H9 (cell line): ENCODE data around the gene FAM133A. TPM values are rescaled to one million over a fixed set of nuclear protein-coding genes. Genes with fewer than 3 reads are reported as not detected.

Experiments
- DNase-seq: peaks from one replicate; pipeline ENCODE4 v3.0.0-alpha.2; 2017
- H2AFZ ChIP-seq: one replicate; pipeline ENCODE4 v1.6.1; 2013; ENCODE audit warnings: mild to moderate bottlenecking, low read length, control low read depth, moderate library complexity
- H2AK5ac ChIP-seq: 2 replicates; pipeline ENCODE4 v1.6.1; 2013; ENCODE audit warnings: low read length, control low read depth, mixed read lengths; ENCODE audit not compliant: insufficient read length
- H2BK120ac ChIP-seq: one replicate; pipeline ENCODE4 v1.6.1; 2013; ENCODE audit warnings: low read depth, mild to moderate bottlenecking, low read length, control low read depth, inconsistent platforms; ENCODE audit not compliant: poor library complexity, severe bottlenecking
- H2BK12ac ChIP-seq: 2 replicates; pipeline ENCODE4 v1.6.1; 2013; ENCODE audit warnings: low read length, control low read depth, mixed read lengths, low read depth; ENCODE audit not compliant: insufficient read length
- H2BK15ac ChIP-seq: 2 replicates; pipeline ENCODE4 v1.6.1; 2013; ENCODE audit warnings: low read depth, low read length, control low read depth
- H2BK20ac ChIP-seq: one replicate; pipeline ENCODE4 v1.6.1; 2013; ENCODE audit warnings: low read depth, mild to moderate bottlenecking, low read length, control low read depth, inconsistent platforms; ENCODE audit not compliant: poor library complexity, severe bottlenecking
- H2BK5ac ChIP-seq: 2 replicates; pipeline ENCODE4 v1.6.1; 2013; ENCODE audit warnings: low read length, control low read depth, mixed read lengths; ENCODE audit not compliant: insufficient read length
- H3K14ac ChIP-seq: 2 replicates; pipeline ENCODE4 v1.6.1; 2013; ENCODE audit warnings: low read length, control low read depth; ENCODE audit not compliant: insufficient read depth
- H3K18ac ChIP-seq: 2 replicates; pipeline ENCODE4 v1.6.1; 2013; ENCODE audit warnings: low read depth, mild to moderate bottlenecking, mixed read lengths, low read length, control low read depth; ENCODE audit not compliant: insufficient read length
- H3K23ac ChIP-seq: 2 replicates; pipeline ENCODE4 v1.6.1; 2013; ENCODE audit warnings: low read length, control low read depth, mixed read lengths, low read depth; ENCODE audit not compliant: insufficient read length
- H3K23me2 ChIP-seq: 2 replicates; pipeline ENCODE4 v1.6.1; 2013; ENCODE audit warnings: low read depth, mild to moderate bottlenecking, mixed read lengths, low read length, control low read depth; ENCODE audit not compliant: insufficient read length, poor library complexity, severe bottlenecking
- H3K27ac ChIP-seq: 2 replicates; pipeline ENCODE4 v1.5.1; 2013; ENCODE audit warnings: low read length, control low read depth, mixed read lengths, low read depth; ENCODE audit not compliant: insufficient read length
- H3K27me3 ChIP-seq: 2 replicates; pipeline ENCODE4 v1.6.1; 2013; ENCODE audit warnings: low read length, control low read depth, inconsistent platforms; ENCODE audit not compliant: insufficient read depth
- H3K4ac ChIP-seq: 2 replicates; pipeline ENCODE4 v1.6.1; 2013; ENCODE audit warnings: low read depth, mild to moderate bottlenecking, control low read depth, inconsistent platforms, low read length, moderate library complexity
- H3K4me1 ChIP-seq: 2 replicates; pipeline ENCODE4 v1.6.1; 2013; ENCODE audit warnings: low read length, control low read depth, inconsistent platforms; ENCODE audit not compliant: insufficient read depth
- H3K4me2 ChIP-seq: 2 replicates; pipeline ENCODE4 v1.6.1; 2013; ENCODE audit warnings: low read length, control low read depth, mixed read lengths; ENCODE audit not compliant: insufficient read length, insufficient read depth
- H3K56ac ChIP-seq: 2 replicates; pipeline ENCODE4 v1.6.1; 2013; ENCODE audit warnings: low read depth, mild to moderate bottlenecking, mixed read lengths, low read length, control low read depth; ENCODE audit not compliant: insufficient read length
- H3K79me1 ChIP-seq: 2 replicates; pipeline ENCODE4 v1.6.1; 2013; ENCODE audit warnings: low read depth, mild to moderate bottlenecking, moderate library complexity, low read length, control low read depth, inconsistent platforms; ENCODE audit not compliant: insufficient read depth, poor library complexity, severe bottlenecking
- H3K79me2 ChIP-seq: 2 replicates; pipeline ENCODE4 v1.6.1; 2013; ENCODE audit warnings: low read length, control low read depth, inconsistent platforms; ENCODE audit not compliant: insufficient read depth
- H3K9ac ChIP-seq: 2 replicates; pipeline ENCODE4 v1.6.1; 2013; ENCODE audit warnings: low read length, control low read depth, mixed read lengths; ENCODE audit not compliant: insufficient read length; ENCODE audit errors: extremely low read depth
- H3K9me3 ChIP-seq: one replicate; pipeline ENCODE4 v1.6.1; 2013; ENCODE audit warnings: low read depth, low read length, inconsistent platforms; ENCODE audit not compliant: control insufficient read depth
- H3T11ph ChIP-seq: one replicate; pipeline ENCODE4 v1.6.1; 2013; ENCODE audit warnings: mild to moderate bottlenecking, low read length, control low read depth, inconsistent platforms
- H4K20me1 ChIP-seq: one replicate; pipeline ENCODE4 v1.6.1; 2013; ENCODE audit not compliant: control insufficient read depth, insufficient read length, insufficient read depth
- H4K5ac ChIP-seq: 2 replicates; pipeline ENCODE4 v1.6.1; 2013; ENCODE audit warnings: low read depth, mild to moderate bottlenecking, mixed read lengths, low read length, control low read depth; ENCODE audit not compliant: insufficient read length
- H4K8ac ChIP-seq: replicated peaks from 2 replicates; pipeline ENCODE4 v1.6.1; 2013; ENCODE audit warnings: low read length, control low read depth, mixed read lengths, low read depth; ENCODE audit not compliant: insufficient read length
- H4K91ac ChIP-seq: 2 replicates; pipeline ENCODE4 v1.6.1; 2013; ENCODE audit warnings: low read depth, mild to moderate bottlenecking, moderate library complexity, mixed read lengths, low read length, control low read depth; ENCODE audit not compliant: insufficient read length
- H3K27ac Mint-ChIP-seq, 3 experiments: 2 replicates in 2 of 3; 3 replicates in 1 of 3; pipeline ENCODE4 v1.8.0; 2020 to 2021; ENCODE audit warnings: mixed read lengths in 3 of 3, mild to moderate bottlenecking in 1 of 3, moderate library complexity in 1 of 3
- H3K27me3 Mint-ChIP-seq: 2 replicates; pipeline ENCODE4 v1.8.0; 2021; ENCODE audit warnings: low read depth, mild to moderate bottlenecking, moderate library complexity, mixed read lengths
- H3K36me3 Mint-ChIP-seq, 3 experiments: 2 replicates in 2 of 3; 3 replicates in 1 of 3; pipeline ENCODE4 v1.8.0; 2020 to 2021; ENCODE audit warnings: low read depth in 3 of 3, mixed read lengths in 3 of 3; ENCODE audit not compliant: insufficient read depth in 1 of 3
- H3K4me1 Mint-ChIP-seq, 2 experiments: 2 replicates each; pipeline ENCODE4 v1.8.0; 2020; ENCODE audit warnings: mixed read lengths in 2 of 2
- H3K4me3 Mint-ChIP-seq, 2 experiments: 2 replicates in 1 of 2; 3 replicates in 1 of 2; pipeline ENCODE4 v1.8.0; 2020 to 2021; ENCODE audit warnings: mild to moderate bottlenecking in 2 of 2, mixed read lengths in 2 of 2, moderate library complexity in 1 of 2
- H3K9me3 Mint-ChIP-seq, 2 experiments: 2 replicates in 1 of 2; 3 replicates in 1 of 2; pipeline ENCODE4 v1.8.0; 2020; ENCODE audit warnings: mild to moderate bottlenecking in 2 of 2, mixed read lengths in 2 of 2, moderate library complexity in 1 of 2
- WGBS: extraction: QIAGEN DNeasy Blood & Tissue Kit; methylation state at CpG from one replicate; pipeline ENCODE4 v1.1.7; 2013; ENCODE audit warnings: missing lambda C conversion rate, low lambda C conversion rate, mixed read lengths; ENCODE audit not compliant: insufficient read length; ENCODE audit errors: extremely low coverage; 5-methylcytosine and 5-hydroxymethylcytosine counted together
- total RNA-seq: library from RNA; stranded (reverse); gene quantifications from 2 replicates; pipeline ENCODE4 v1.2.1, GENCODE V29; 2021
- TF ChIP-seq, protein P1 (sequence below): fragments of 200-600 bp; sonication (generic); conservative IDR thresholded peaks from 3 replicates; pipeline ENCODE4 v1.8.0; 2021; ENCODE audit warnings: antibody characterized with exemption, mild to moderate bottlenecking

FAM133A gene
- total RNA-seq, 1 experiment from 2014 or later: 0.90 TPM

DNA sequence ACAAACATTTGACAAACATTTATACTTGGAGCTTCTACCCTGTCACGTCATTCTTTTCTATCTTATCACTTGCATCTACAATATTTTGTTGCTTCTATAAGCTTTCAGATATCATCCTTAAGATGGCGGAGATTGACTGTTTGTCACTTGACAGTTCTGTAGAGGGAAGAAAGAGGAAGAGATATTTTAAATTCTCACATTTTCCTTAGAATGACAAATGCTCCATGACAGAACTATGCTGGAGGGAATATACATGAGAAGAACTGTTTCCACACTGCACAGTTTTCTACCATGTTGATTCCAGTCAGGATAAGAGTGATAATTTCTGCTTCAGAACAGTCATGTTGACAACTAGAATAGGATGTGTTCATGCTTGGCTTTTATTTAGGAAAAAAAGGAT, 29.7 kb downstream of the FAM133A start:
- H3K23me2 ChIP-seq: no peaks in the 10 kb centered on the region
- H2BK15ac ChIP-seq: no peak overlapping the region
- H2BK20ac ChIP-seq: no peak overlapping the region
- H4K8ac ChIP-seq: no peak overlapping the region
- H2BK5ac ChIP-seq: no peak overlapping the region
- no peak overlapping the region for H3K56ac ChIP-seq
- no peaks in the 10 kb centered on the region for H4K20me1 ChIP-seq
- no peak overlapping the region for H2BK12ac ChIP-seq
- no peak overlapping the region for H2BK120ac ChIP-seq
- Mint-ChIP-seq H3K27me3 (no peaks in the 10 kb centered on the region), H3K4me1 (peaks cover 0 to 4% of the 10 kb centered on the region in 2 experiments; a peak in 2 of 4 replicates), H3K27ac (no peak overlapping the region), H3K4me3 (no peak overlapping the region), H3K9me3 (no peaks in the 10 kb centered on the region), H3K36me3 (no peaks in the 10 kb centered on the region)
- H3K9me3 ChIP-seq: no peaks in the 10 kb centered on the region
- H3K9ac ChIP-seq: no peak overlapping the region
- H3K14ac ChIP-seq: no peak overlapping the region
- no peak overlapping the region for H3K23ac ChIP-seq
- no peaks in the 10 kb centered on the region for H3K79me1 ChIP-seq
- WGBS: no CpG with 5 or more reads among the region's 2 CpGs
- no peak overlapping the region for H2AFZ ChIP-seq
- H3K4me1 ChIP-seq: no peaks in the 10 kb centered on the region; the same call in 1 of the 2 replicates
- TF ChIP-seq, protein P1, sequence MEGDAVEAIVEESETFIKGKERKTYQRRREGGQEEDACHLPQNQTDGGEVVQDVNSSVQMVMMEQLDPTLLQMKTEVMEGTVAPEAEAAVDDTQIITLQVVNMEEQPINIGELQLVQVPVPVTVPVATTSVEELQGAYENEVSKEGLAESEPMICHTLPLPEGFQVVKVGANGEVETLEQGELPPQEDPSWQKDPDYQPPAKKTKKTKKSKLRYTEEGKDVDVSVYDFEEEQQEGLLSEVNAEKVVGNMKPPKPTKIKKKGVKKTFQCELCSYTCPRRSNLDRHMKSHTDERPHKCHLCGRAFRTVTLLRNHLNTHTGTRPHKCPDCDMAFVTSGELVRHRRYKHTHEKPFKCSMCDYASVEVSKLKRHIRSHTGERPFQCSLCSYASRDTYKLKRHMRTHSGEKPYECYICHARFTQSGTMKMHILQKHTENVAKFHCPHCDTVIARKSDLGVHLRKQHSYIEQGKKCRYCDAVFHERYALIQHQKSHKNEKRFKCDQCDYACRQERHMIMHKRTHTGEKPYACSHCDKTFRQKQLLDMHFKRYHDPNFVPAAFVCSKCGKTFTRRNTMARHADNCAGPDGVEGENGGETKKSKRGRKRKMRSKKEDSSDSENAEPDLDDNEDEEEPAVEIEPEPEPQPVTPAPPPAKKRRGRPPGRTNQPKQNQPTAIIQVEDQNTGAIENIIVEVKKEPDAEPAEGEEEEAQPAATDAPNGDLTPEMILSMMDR: no peak
- no peak overlapping the region for H4K91ac ChIP-seq
- H2AK5ac ChIP-seq: no peak overlapping the region
- no peak for DNase-seq
- H3K18ac ChIP-seq: no peak overlapping the region
- H3K79me2 ChIP-seq: no peaks in the 10 kb centered on the region
- no peak overlapping the region for H3K4me2 ChIP-seq
- H3K27me3 ChIP-seq: no peaks in the 10 kb centered on the region
- no peak overlapping the region for H3K27ac ChIP-seq
- no peak overlapping the region for H3T11ph ChIP-seq
- H3K4ac ChIP-seq: no peak overlapping the region
- H4K5ac ChIP-seq: no peak overlapping the region
